IPS-18a (cell line): Measurements from ENCODE around the gene CHMP4B.
"Not testable (repeated sequence)": the region's sequence is repeated elsewhere in the genome, so short reads cannot be mapped to it uniquely, and the experiment has no call there.

Experiments used
- H3K27ac ChIP-seq: one replicate; pipeline ENCODE4 v1.5.1; 2013; ENCODE audit warnings: low read length
- H3K27me3 ChIP-seq: one replicate; pipeline ENCODE4 v1.6.1; 2013; ENCODE audit warnings: mild to moderate bottlenecking, low read length; ENCODE audit not compliant: control insufficient read depth, insufficient read depth
- H3K36me3 ChIP-seq: one replicate; pipeline ENCODE4 v1.6.1; 2013; ENCODE audit warnings: low read depth, low read length; ENCODE audit not compliant: control insufficient read depth
- H3K4me1 ChIP-seq: one replicate; pipeline ENCODE4 v1.6.1; 2013; ENCODE audit warnings: low read depth, low read length; ENCODE audit not compliant: control insufficient read depth
- H3K4me3 ChIP-seq: one replicate; pipeline ENCODE4 v1.5.1; 2013; ENCODE audit warnings: low read length
- H3K9ac ChIP-seq: one replicate; pipeline ENCODE4 v1.6.1; 2013; ENCODE audit warnings: mild to moderate bottlenecking, low read length, moderate library complexity
- H3K9me3 ChIP-seq: one replicate; pipeline ENCODE4 v1.6.1; 2013; ENCODE audit warnings: low read depth, low read length; ENCODE audit not compliant: control insufficient read depth

Gene CHMP4B

DNA sequence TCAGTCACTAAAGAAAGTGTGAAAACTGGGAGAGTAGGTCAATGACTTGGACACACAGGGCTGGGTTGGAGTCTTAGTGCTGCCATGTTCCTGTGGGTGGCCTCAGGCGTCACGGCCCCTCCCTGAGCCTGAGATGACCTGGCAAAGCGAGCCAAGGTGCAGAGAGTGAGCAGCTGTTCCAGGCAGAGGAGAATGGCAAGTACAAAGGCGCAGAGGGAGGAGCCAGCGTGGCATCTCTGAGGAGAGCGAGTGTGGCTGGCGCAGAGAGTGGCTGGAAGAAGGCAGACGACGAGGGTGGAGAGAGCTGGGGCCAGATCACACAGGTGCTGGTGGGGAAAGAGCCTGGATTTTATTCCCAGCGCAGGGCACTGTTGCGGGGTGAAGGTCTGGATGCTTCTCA lies 20.6 kb upstream of the CHMP4B start:
- Histone ChIP-seq H3K27ac (no peak overlapping the region), H3K4me1 (no peaks in the 10 kb centered on the region), H3K27me3 (no peaks in the 10 kb centered on the region), H3K4me3 (no peak overlapping the region), H3K9ac (no peak overlapping the region), H3K36me3 (no peaks in the 10 kb centered on the region), H3K9me3 (no peaks in the 10 kb centered on the region)

GRCh38 chr20:33791021-33791420 lies 20.1 kb upstream of the CHMP4B start:
- Histone ChIP-seq H3K4me3 (no peak overlapping the region), H3K27me3 (no peaks in the 10 kb centered on the region), H3K36me3 (no peaks in the 10 kb centered on the region), H3K4me1 (no peaks in the 10 kb centered on the region), H3K27ac (no peak overlapping the region), H3K9ac (no peak overlapping the region), H3K9me3 (no peaks in the 10 kb centered on the region)

DNA sequence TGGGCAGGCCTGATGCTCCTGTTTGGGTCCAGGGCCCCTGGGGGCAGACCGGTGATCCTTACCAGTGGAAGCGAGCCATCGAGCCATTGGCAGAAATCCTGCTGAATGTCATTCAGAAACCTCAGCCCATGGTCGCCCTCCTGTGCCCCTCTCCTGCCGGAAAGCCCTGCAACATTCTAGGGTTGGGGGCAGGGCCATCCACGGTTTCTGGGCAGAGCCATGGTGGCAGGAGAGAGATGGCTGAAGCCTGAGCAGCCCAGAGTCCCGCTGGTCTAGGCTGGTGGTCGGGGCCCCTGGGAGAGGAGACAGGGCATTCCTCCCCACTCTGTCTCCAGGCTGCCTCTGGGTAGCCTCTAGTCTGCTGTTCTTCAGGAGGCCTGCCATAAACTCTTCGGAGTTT lies 19.6 kb upstream of the CHMP4B start:
- H3K4me1 ChIP-seq: peaks cover 3% of the 10 kb centered on the region

GRCh38 chr20:33791959-33792597 lies 19.1 kb upstream of the CHMP4B start:
- no peaks in the 10 kb centered on the region for H3K36me3 ChIP-seq
- no peaks in the 10 kb centered on the region for H3K9me3 ChIP-seq
- H3K27me3 ChIP-seq: no peaks in the 10 kb centered on the region
- H3K4me3 ChIP-seq: no peak overlapping the region
- H3K9ac ChIP-seq: no peak overlapping the region
- H3K27ac ChIP-seq: no peak overlapping the region
- H3K4me1 ChIP-seq: peaks cover 9% of the 10 kb centered on the region

More for the DNA sequence above, 19.6 kb upstream of the CHMP4B start:
- H3K9ac ChIP-seq: no peak overlapping the region
- H3K27me3 ChIP-seq: no peaks in the 10 kb centered on the region
- no peaks in the 10 kb centered on the region for H3K36me3 ChIP-seq
- no peak overlapping the region for H3K4me3 ChIP-seq
- H3K27ac ChIP-seq: no peak overlapping the region
- H3K9me3 ChIP-seq: no peaks in the 10 kb centered on the region

GRCh38 chr20:33792598-33792989 lies 18.6 kb upstream of the CHMP4B start:
- not testable (repeated sequence) for H3K4me1 ChIP-seq, H3K27ac ChIP-seq, H3K4me3 ChIP-seq, H3K36me3 ChIP-seq, H3K9ac ChIP-seq, H3K9me3 ChIP-seq, H3K27me3 ChIP-seq

DNA sequence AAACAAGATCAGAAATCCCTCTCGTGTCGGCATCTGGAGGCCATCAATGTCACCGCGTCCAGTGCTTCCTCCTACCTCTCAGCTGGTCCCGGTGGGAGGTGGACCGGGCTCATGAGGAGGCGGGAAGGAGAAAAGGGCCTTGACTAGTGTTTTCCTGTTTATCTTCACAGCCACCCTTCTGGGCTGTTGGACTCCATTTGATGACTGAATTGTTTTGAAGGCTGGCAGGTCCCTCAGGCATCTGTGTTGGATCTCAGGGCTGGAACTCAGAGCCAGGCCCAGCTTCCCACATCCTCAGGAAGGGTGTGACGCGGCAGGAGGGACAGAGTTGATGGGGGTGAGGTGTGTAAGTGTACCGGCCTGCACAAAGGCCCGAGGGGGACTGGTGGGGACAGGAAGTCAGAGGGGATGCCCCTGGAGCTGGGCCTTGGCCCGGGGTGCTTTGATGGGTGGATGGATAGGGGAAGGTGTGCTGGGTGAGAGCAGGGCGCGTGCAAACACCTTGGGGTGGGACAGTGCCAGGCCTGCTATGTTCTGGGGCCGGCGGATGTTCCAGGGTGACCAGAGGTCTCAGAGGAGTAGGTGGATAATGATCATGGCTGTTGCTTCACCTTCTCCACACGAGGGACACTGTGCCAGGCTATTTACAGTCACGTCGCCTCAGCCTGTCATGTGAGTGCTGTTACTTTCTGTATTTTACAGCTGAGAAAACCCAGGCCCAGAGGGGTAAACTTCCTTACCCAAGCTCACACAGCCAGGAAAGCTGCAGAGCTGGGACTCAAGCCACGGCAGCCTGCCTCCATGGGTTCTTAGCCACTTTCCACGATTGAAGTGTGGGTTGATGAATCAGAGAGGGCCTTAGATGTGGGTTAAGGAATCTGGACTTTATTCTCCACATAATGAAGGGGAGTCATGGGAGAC lies 17.9 kb upstream of the CHMP4B start:
- Histone ChIP-seq H3K27ac (no peak overlapping the region), H3K9ac (no peak overlapping the region), H3K4me1 (peaks cover 9% of the 10 kb centered on the region), H3K9me3 (no peaks in the 10 kb centered on the region), H3K36me3 (no peaks in the 10 kb centered on the region), H3K27me3 (no peaks in the 10 kb centered on the region), H3K4me3 (no peak overlapping the region)

DNA sequence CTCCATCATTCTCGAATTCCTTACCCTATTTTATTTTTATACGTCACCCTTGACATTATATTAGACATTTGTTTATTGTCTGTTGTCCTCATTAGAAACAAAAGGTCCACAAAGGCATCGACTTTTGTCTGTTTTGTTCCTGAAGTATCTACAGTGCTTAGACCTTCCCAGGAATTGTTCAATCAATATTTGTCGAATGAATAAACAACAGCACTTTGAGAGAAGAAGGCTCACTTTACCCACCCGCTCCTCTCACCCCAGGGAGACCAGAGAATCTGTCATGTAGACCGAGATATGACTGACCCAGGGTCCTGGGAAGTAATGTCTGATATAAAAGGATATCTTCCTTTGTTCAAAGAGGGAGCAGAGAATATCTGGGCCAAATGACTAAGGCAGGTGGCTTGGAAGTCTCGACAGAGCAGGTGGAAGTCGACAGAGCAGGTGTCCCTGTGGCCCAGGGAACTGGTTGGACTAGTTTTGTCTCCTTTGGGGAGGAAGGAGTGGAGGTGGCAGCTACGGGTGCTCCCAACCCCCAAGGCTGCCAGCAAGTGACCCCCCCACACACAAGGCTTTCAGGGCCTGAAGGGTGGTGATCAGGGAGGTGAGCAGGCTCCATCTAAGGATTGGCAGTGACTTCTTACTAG lies 14.8 kb upstream of the CHMP4B start:
- peaks cover 9% of the 10 kb centered on the region for H3K4me1 ChIP-seq
- H3K4me3 ChIP-seq: no peak overlapping the region
- no peaks in the 10 kb centered on the region for H3K9me3 ChIP-seq
- H3K27ac ChIP-seq: no peak overlapping the region
- H3K27me3 ChIP-seq: no peaks in the 10 kb centered on the region
- no peaks in the 10 kb centered on the region for H3K36me3 ChIP-seq
- no peak overlapping the region for H3K9ac ChIP-seq

GRCh38 chr20:33796907-33797544 lies 14.1 kb upstream of the CHMP4B start:
- H3K4me3 ChIP-seq: no peak overlapping the region
- H3K9ac ChIP-seq: no peak overlapping the region
- H3K4me1 ChIP-seq: peaks cover 9% of the 10 kb centered on the region
- H3K36me3 ChIP-seq: no peaks in the 10 kb centered on the region
- H3K27ac ChIP-seq: no peak overlapping the region
- no peaks in the 10 kb centered on the region for H3K27me3 ChIP-seq
- no peaks in the 10 kb centered on the region for H3K9me3 ChIP-seq

DNA sequence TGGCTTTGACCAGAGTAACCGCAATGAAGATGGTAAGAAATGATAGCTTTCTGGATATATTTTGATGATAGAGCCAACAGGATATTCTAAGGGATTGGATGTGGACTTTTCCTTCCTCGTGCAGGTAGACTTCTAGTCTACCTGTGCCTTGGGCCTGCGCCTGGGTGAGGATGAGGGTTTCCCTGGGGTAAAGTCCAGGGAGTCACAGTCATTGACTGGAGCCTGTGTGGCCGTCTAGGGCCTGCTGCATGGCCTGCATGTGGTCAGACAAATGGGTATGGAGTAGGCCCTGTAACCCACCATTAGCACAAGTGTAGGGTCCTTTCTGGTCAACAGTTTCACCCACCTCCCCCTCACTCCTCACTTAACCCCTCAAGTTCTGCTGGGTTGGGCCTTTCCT lies 12.7 kb upstream of the CHMP4B start:
- Histone ChIP-seq H3K4me1 (peaks cover 9% of the 10 kb centered on the region), H3K27ac (no peak overlapping the region), H3K36me3 (no peaks in the 10 kb centered on the region), H3K9me3 (no peaks in the 10 kb centered on the region), H3K4me3 (no peak overlapping the region), H3K27me3 (no peaks in the 10 kb centered on the region), H3K9ac (no peak overlapping the region)

DNA sequence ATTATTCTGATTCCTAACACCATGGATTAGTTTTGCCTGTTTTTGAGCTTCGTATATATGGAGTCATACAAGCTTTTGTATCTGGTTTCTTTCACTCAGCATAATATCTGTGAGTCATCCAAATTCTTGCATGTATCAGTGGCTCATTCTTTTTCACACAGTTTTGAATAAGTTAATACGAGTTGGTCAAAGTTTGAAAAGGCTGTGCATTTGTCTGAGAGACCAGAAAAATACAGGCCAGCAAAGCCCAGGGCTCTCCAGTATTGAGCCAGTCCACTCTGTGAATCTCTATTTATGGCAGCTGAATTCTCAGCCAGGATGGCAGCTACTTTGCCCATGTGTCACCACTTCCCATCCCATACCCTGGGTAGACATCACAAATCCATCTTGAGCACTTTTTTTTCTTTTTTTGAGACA lies 7.2 kb upstream of the CHMP4B start:
- Histone ChIP-seq H3K4me3 (no peak overlapping the region), H3K27ac (no peak overlapping the region), H3K4me1 (no peaks in the 10 kb centered on the region), H3K27me3 (no peaks in the 10 kb centered on the region), H3K9ac (no peak overlapping the region), H3K36me3 (no peaks in the 10 kb centered on the region), H3K9me3 (no peaks in the 10 kb centered on the region)

DNA sequence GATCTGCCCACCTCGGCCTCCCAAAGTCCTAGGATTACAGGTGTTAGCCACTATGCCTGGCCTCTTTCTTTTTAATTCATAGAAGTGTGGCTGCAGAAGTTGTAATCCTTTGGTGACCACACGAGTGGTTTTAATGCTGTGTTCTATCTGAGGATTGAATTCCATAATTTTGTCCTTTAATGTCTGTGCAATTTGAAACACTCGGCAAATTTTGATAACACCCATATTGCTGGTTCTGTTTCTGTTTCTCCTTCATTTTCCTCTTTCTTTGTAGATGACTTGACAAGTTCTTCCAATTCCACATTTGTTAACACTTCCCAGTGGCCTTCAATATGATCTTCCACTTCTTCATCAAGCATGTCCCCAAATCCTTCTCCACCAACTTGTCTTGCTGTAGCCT lies 2.8 kb upstream of the CHMP4B start:
- Histone ChIP-seq H3K27me3 (no peaks in the 10 kb centered on the region), H3K4me3 (no peak overlapping the region), H3K4me1 (peaks cover 6% of the 10 kb centered on the region), H3K9me3 (no peaks in the 10 kb centered on the region), H3K36me3 (no peaks in the 10 kb centered on the region), H3K9ac (no peak overlapping the region), H3K27ac (no peak overlapping the region)
